HEK293T (cell line): ENCODE data around the gene NUF2.
"Not testable (repeated sequence)": the region's sequence is repeated elsewhere in the genome, so short reads cannot be mapped to it uniquely, and the experiment has no call there.

Experiments
- ARNT ChIP-seq: fragments of 450-650 bp; IDR thresholded peaks from 2 replicates; pipeline ENCODE4 v1.6.1; 2017; ENCODE audit warnings: mild to moderate bottlenecking
- BHLHE40 ChIP-seq: fragments of 450-650 bp; IDR thresholded peaks from 2 replicates; pipeline ENCODE4 v1.6.1; 2016; ENCODE audit warnings: mild to moderate bottlenecking, moderate library complexity, borderline replicate concordance
- CTBP1 ChIP-seq: fragments of 450-650 bp; IDR thresholded peaks from 2 replicates; pipeline ENCODE4 v1.6.1; 2016; ENCODE audit warnings: borderline replicate concordance
- ELF4 ChIP-seq: fragments of 450-650 bp; IDR thresholded peaks from 2 replicates; pipeline ENCODE4 v1.6.1; 2017; ENCODE audit warnings: antibody characterized with exemption
- FOXK2 ChIP-seq: fragments of 450-650 bp; IDR thresholded peaks from 2 replicates; pipeline ENCODE4 v1.6.1; 2016; ENCODE audit warnings: mild to moderate bottlenecking
- NFRKB ChIP-seq: fragments of 450-650 bp; IDR thresholded peaks from 2 replicates; pipeline ENCODE4 v1.6.1; 2016; ENCODE audit warnings: mild to moderate bottlenecking, moderate library complexity
- PKNOX1 ChIP-seq: fragments of 450-650 bp; IDR thresholded peaks from 2 replicates; pipeline ENCODE4 v1.6.1; 2016
- SP1 ChIP-seq: fragments of 450-650 bp; IDR thresholded peaks from 2 replicates; pipeline ENCODE4 v1.6.1; 2017
- SUZ12 ChIP-seq: fragments of 450-650 bp; IDR thresholded peaks from 2 replicates; pipeline ENCODE4 v1.6.1; 2016; ENCODE audit warnings: mild to moderate bottlenecking

- TF ChIP-seq ELF4, ARNT, FOXK2, SP1, BHLHE40, SUZ12, CTBP1, NFRKB, PKNOX1: not testable (repeated sequence)
These were observed 28.3 kb upstream of the NUF2 start for GRCh38 chr1:163293497-163293896.
